GM20000 (cell line): ENCODE results near the gene ANKRD60.
A peak's percentile ranks its signal among the peaks of the same experiment; 100 is the strongest.

Experiments
- DNase-seq: peaks from one replicate; pipeline ENCODE4 v3.0.0; 2012; ENCODE audit warnings: low spot score
- TF ChIP-seq, protein P1 (sequence below): IDR thresholded peaks from 2 replicates; pipeline ENCODE4 v1.5.1; 2012; ENCODE audit warnings: mild to moderate bottlenecking, control low read depth; ENCODE audit errors: extremely low read depth, missing control alignments

The ANKRD60 gene, protein sequence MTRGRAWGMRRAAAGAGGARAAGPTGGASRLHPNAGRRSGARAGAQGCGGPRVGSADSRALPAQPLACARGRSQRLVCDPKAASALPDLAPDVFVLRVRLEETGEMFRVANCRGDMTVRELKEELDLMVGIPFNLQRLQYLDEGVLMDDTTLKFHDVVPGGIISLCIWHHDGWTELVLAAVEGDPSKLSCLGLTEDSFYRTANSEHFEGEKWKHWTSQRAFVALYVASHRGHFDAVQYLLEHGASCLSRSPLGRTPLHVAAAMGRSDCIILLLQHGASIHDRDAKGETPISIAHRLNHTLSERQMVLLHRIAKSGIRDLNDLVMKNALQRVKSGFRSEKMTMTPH

DNA sequence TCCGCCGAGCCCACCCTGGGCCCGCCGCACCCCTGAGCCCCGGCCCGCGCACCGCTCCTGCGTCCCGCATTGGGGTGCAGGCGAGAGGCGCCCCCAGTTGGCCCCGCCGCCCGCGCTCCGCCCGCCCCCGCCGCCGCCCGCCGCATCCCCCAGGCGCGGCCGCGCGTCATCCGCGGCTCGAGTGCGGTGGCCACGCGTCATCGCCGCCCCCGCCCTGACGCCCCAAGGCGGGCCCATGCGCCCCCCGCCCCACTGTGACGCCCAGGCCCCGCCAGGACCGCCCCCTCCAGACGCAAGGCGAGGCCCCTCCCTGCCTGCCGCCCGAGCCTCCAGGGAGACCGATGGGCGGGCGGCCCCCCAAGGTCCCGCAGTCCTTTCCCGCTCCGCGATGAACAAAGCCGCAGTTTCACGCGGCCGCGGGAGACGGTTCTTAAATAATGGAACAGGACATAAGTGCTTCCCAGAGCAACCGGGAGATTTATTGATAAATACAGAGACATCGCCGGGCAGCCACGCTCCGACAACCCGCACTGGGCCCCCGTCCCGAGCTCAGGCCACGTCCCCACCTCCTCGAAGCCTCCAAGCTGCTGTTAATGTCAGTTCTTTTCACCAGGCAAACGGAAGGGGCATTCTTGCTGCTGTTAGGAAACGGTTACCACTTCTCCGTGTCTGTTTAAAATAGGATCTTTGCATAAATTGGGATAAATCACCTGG, at the start of gene ANKRD60:
TSS of gene ANKRD60 (minus strand) at position 170 of the 714 bp plus-strand sequence. CDS start at position 170, 0 bp downstream.
- peak; percentile 42 for DNase-seq
- TF ChIP-seq, protein P1, sequence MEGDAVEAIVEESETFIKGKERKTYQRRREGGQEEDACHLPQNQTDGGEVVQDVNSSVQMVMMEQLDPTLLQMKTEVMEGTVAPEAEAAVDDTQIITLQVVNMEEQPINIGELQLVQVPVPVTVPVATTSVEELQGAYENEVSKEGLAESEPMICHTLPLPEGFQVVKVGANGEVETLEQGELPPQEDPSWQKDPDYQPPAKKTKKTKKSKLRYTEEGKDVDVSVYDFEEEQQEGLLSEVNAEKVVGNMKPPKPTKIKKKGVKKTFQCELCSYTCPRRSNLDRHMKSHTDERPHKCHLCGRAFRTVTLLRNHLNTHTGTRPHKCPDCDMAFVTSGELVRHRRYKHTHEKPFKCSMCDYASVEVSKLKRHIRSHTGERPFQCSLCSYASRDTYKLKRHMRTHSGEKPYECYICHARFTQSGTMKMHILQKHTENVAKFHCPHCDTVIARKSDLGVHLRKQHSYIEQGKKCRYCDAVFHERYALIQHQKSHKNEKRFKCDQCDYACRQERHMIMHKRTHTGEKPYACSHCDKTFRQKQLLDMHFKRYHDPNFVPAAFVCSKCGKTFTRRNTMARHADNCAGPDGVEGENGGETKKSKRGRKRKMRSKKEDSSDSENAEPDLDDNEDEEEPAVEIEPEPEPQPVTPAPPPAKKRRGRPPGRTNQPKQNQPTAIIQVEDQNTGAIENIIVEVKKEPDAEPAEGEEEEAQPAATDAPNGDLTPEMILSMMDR: no peak

DNA sequence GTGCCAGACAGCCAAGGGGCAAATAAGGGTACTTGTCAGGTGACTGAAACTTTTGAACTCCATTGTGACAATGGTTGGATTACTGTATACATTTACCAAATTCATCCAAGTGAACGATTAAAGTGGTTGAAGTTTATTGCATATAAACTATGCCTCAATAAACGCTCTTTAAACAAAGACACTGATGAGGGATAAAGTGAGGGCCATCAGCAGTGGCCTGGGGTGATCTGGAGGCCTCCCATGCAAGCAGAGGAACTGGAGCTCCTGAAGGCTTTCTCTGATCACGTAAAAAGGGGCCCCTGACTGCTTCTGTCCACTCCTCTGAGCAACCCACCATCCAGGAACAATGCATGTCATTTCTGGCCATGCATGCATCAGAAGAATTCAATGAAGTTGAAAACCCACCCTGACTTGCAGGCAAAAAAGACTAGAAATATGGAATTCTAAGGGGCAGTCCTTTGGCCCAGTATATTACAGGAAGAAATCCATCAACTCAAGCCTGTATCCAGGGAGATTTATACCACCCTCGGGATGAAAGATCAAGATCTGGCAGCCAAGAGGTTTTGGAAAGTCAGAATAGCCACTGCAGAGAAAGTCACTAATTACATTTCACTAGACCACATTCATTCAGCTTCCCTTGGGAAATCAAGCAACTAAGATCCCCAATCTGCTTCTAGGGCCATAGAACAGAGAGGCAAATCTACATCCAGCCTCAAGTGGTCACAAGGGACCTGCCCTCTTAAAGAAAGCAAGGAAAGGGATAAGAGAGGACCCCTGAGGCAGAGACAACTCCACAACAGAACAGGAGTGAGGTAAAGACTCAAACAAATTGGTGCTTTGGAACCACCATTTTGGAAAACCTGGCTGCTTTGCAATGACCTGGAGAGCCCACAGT, 49.4 kb upstream of the ANKRD60 start:
- no peak for DNase-seq
- TF ChIP-seq, protein P1: no peak

DNA sequence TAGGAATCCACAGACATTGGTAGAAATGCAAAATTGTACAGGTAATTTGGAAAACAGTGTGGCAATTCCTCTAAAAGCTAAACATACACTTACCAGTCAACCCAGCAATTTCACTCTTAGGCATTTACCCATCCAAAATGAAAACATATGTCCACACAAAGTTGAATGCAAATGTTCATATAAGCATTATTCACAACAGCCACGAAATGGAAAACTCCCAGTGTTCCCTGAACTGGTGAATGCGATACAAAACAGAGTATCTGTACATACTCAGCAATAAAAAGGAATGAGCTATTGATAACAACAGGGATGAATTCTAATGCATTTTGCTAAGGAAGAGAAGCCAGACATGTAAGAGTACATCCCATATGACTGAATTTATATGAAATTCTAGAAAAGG, 48.7 kb upstream of the ANKRD60 start:
- TF ChIP-seq, protein P1: no peak
- DNase-seq: no peak

DNA sequence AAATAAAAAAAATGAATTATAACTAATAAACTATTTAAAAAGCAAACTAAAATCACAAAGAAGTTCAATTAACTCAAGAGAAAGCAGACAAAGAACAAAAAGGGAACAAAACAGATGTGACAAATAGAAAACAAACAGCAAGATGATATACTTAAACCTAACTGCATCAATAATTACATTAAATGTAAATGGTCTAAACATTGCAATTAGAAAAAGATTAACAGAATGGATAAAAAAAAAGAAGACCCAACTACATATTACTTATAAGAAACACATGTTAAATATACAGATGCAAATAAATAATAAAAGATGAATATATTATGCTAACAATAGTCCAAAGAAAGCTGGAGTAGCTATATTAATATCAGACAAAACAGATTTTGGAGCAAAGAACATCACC, 45.9 kb upstream of the ANKRD60 start:
- no peak for DNase-seq
- TF ChIP-seq, protein P1: no peak

DNA sequence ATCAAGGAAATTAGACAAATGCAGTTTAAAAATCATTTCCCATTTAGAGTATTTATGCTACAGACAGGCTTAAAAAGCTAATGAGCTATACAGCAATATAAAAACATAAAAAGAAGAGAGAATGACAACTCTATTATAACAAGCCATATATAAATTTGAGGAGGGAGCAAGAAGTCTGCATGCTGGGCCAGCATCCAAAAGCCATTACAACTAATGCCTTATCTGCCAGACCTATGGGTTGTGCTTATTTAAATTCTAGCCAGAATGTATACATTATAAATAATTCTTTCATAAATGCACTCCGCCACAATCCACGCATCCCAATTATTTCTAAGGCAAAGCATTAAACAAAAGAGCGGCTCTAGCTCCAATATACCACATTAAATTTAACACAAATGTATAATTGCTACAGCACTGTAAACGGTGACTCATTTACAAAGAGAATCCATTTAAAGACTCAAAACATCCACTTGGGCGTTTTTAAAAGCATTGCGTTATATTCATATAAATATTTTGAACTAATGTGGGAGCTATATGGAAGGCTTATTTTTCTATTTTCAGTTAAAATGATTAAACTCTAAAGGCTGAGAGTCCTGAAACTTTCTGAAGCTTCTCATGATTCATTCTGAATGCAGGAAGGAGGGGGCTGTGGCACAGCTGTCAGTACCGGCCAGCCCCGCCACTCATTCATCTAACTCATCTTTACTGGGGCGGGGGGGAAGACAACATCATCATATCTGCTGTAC, 43.3 kb upstream of the ANKRD60 start:
- no peak for DNase-seq
- TF ChIP-seq, protein P1: no peak

DNA sequence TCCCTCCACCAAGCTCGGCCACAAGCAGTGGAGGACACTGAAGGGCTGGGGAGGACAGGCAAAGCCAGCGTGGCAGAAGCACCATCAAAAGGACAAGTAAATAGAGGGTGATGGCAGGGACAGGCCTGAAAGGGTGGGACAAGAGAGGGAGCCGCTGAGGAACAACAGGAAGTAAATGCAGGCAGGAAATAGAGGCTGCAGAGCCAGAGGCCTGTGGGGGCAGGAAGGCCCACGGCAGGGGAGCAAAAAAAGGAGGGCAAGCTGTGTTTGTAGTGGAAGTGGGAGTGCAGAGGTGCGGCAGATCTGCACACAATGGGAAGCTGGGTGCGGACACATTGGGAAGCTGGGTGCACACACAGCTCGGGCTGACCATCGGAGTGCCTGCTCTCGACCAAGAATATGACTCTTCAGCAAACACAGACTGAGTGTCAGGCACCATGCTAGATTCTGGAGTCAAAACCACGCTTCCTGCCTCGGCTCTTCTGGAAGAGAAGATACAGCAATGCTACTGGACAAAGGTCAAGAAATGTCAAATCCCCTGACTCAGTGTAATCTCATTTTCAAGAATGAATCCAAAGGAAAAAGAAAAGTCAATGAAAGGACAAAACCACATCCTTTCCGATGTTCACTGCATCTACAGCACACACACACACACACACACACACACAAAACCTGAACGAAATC, 40.6 kb upstream of the ANKRD60 start:
- no peak for DNase-seq
- TF ChIP-seq, protein P1: no peak
